H54 (cell line): ENCODE results near the gene SDC3.
"Not testable (repeated sequence)": the region's sequence is repeated elsewhere in the genome, so short reads cannot be mapped to it uniquely, and the experiment has no call there.

Source experiments
- DNase-seq: peaks from one replicate; pipeline ENCODE4 v3.0.0; 2011; ENCODE audit warnings: low spot score, mixed read lengths; ENCODE audit not compliant: insufficient read length
- FAIRE-seq: peaks from 3 replicates; lab custom pipeline; 2011; peaks lifted over from hg19 to GRCh38; lab: Jason Lieb, UNC
- POLR2A ChIP-seq: IDR thresholded peaks from 2 replicates; pipeline ENCODE4 v1.6.1; 2011; ENCODE audit warnings: low read depth, mild to moderate bottlenecking, low read length

The SDC3 gene

GRCh38 chr1:30872948-30873263, 35.7 kb downstream of the SDC3 start:
- FAIRE-seq (no peak), DNase-seq (no peak)
- no peak for TF ChIP-seq POLR2A

- TF ChIP-seq POLR2A: no peak
- DNase-seq (no peak), FAIRE-seq (no peak)
These were observed 36.3 kb downstream of the SDC3 start for GRCh38 chr1:30872033-30872947.

GRCh38 chr1:30871276-30871871, 37.2 kb downstream of the SDC3 start:
- no peak for DNase-seq
- no peak for TF ChIP-seq POLR2A
- FAIRE-seq: no peak

GRCh38 chr1:30870656-30871055, 37.9 kb downstream of the SDC3 start:
- FAIRE-seq (no peak), DNase-seq (no peak)
- no peak for TF ChIP-seq POLR2A

GRCh38 chr1:30870035-30870434, 38.5 kb downstream of the SDC3 start:
- no peak for DNase-seq
- TF ChIP-seq POLR2A: no peak
- no peak for FAIRE-seq

- FAIRE-seq: no peak
- no peak for TF ChIP-seq POLR2A
These were observed 39.6 kb downstream of the SDC3 start for GRCh38 chr1:30868833-30869435.

GRCh38 chr1:30868057-30868456, 40.5 kb downstream of the SDC3 start:
- not testable (repeated sequence) for FAIRE-seq

More at GRCh38 chr1:30868833-30869435, 39.6 kb downstream of the SDC3 start:
- DNase-seq: no peak

GRCh38 chr1:30867537-30867936, 41.0 kb downstream of the SDC3 start:
- no peak for TF ChIP-seq POLR2A
- no peak for FAIRE-seq
- DNase-seq: no peak

More at GRCh38 chr1:30868057-30868456, 40.5 kb downstream of the SDC3 start:
- DNase-seq: not testable (repeated sequence)

GRCh38 chr1:30866594-30866993, 42.0 kb downstream of the SDC3 start:
- TF ChIP-seq POLR2A: no peak
- FAIRE-seq (no peak), DNase-seq (no peak)

GRCh38 chr1:30864681-30865080, 43.9 kb downstream of the SDC3 start:
- FAIRE-seq (no peak), DNase-seq (no peak)
- TF ChIP-seq POLR2A: no peak

GRCh38 chr1:30863858-30864604, 44.5 kb downstream of the SDC3 start:
- TF ChIP-seq POLR2A: no peak
- FAIRE-seq: no peak

GRCh38 chr1:30860320-30860652, 48.3 kb downstream of the SDC3 start:
- TF ChIP-seq POLR2A: no peak
- FAIRE-seq (no peak), DNase-seq (no peak)

More at GRCh38 chr1:30863858-30864604, 44.5 kb downstream of the SDC3 start:
- DNase-seq: no peak

- DNase-seq (no peak), FAIRE-seq (no peak)
- no peak for TF ChIP-seq POLR2A
These were observed 50.6 kb downstream of the SDC3 start for GRCh38 chr1:30857964-30858363.

GRCh38 chr1:30857062-30857461, 51.5 kb downstream of the SDC3 start:
- no peak for TF ChIP-seq POLR2A
- DNase-seq (no peak), FAIRE-seq (no peak)
